DND-41 (cell line): Measurements from ENCODE around the gene MYO18B.

Experiments
- ATAC-seq: fragments of 200-7000 bp; cut with Tn5 transposase; 3 replicates; pipeline ENCODE4 v1.9.1; 2021; ENCODE audit warnings: low read depth; ENCODE audit not compliant: insufficient read depth
- DNase-seq: peaks from one replicate; pipeline ENCODE4 v3.0.0-alpha.2; 2020
- H2AFZ ChIP-seq: 2 replicates; pipeline ENCODE4 v1.6.0; 2012; ENCODE audit warnings: low read depth, low read length
- H3K27ac ChIP-seq: 2 replicates; pipeline ENCODE4 v1.5.1; 2012; ENCODE audit warnings: low read length, inconsistent platforms
- H3K27me3 ChIP-seq: fragments of 200-600 bp; sonication (generic); 2 replicates; pipeline ENCODE4 v1.6.0; 2012; ENCODE audit warnings: low read length, mild to moderate bottlenecking, inconsistent platforms; ENCODE audit not compliant: insufficient read depth, poor library complexity
- H3K36me3 ChIP-seq: 2 replicates; pipeline ENCODE4 v1.5.1; 2012; ENCODE audit warnings: low read length, inconsistent platforms; ENCODE audit not compliant: insufficient read depth
- H3K4me1 ChIP-seq: 2 replicates; pipeline ENCODE4 v1.5.1; 2012; ENCODE audit warnings: mild to moderate bottlenecking, low read length; ENCODE audit not compliant: insufficient read depth
- H3K4me2 ChIP-seq: 2 replicates; pipeline ENCODE4 v1.6.0; 2012; ENCODE audit warnings: mild to moderate bottlenecking, moderate library complexity, low read length, inconsistent platforms; ENCODE audit not compliant: insufficient read depth
- H3K4me3 ChIP-seq, 2 experiments: fragments of 200-600 bp in 1 of 2; shearing (Covaris generic) in 1 of 2; 2 replicates each; pipeline ENCODE4 v1.5.1; 2012 to 2016; ENCODE audit warnings: inconsistent platforms in 2 of 2, low read length in 2 of 2, mild to moderate bottlenecking in 2 of 2, low read depth in 1 of 2, moderate library complexity in 1 of 2
- H3K79me2 ChIP-seq: 2 replicates; pipeline ENCODE4 v1.6.0; 2012; ENCODE audit warnings: low read length, inconsistent platforms; ENCODE audit not compliant: insufficient read depth
- H3K9ac ChIP-seq: 2 replicates; pipeline ENCODE4 v1.6.0; 2012; ENCODE audit warnings: low read depth, mild to moderate bottlenecking, inconsistent platforms, low read length, moderate library complexity
- H3K9me3 ChIP-seq: 2 replicates; pipeline ENCODE4 v1.5.1; 2012; ENCODE audit warnings: low read length, moderate library complexity, mild to moderate bottlenecking, inconsistent platforms; ENCODE audit not compliant: insufficient read depth, severe bottlenecking
- H4K20me1 ChIP-seq: 2 replicates; pipeline ENCODE4 v1.6.0; 2012; ENCODE audit warnings: low read length; ENCODE audit not compliant: insufficient read depth
- CTCF ChIP-seq: IDR thresholded peaks from 2 replicates; pipeline ENCODE4 v1.5.1; 2012; ENCODE audit warnings: borderline replicate concordance, low read length, moderate library complexity, mild to moderate bottlenecking; ENCODE audit not compliant: poor library complexity, severe bottlenecking; ENCODE audit errors: extremely low read depth
- EZH2 ChIP-seq: IDR thresholded peaks from 3 replicates; pipeline ENCODE4 v1.6.1; 2012; ENCODE audit warnings: borderline replicate concordance, low read depth, mild to moderate bottlenecking, moderate library complexity, low read length, inconsistent platforms; ENCODE audit not compliant: severe bottlenecking

The MYO18B gene

GRCh38 chr22:25849522-25849921 lies 107.5 kb downstream of the MYO18B start:
- Histone ChIP-seq H3K4me3 (no peak overlapping the region), H3K4me1 (no peaks in the 10 kb centered on the region), H3K4me2 (no peak overlapping the region), H3K79me2 (no peaks in the 10 kb centered on the region), H4K20me1 (no peaks in the 10 kb centered on the region; the same call in 1 of the 2 replicates), H3K27me3 (peaks cover 5% of the 10 kb centered on the region), H3K9ac (no peak overlapping the region), H3K27ac (no peak overlapping the region), H2AFZ (no peak overlapping the region), H3K36me3 (no peaks in the 10 kb centered on the region), H3K9me3 (no peaks in the 10 kb centered on the region)
- ATAC-seq (no peak), DNase-seq (no peak)
- TF ChIP-seq CTCF (no peak), EZH2 (no peak)

GRCh38 chr22:25852223-25852622 lies 110.2 kb downstream of the MYO18B start:
- no peak overlapping the region for H3K27ac ChIP-seq
- H3K27me3 ChIP-seq = peaks cover 3% of the 10 kb centered on the region
- no peak overlapping the region for H3K9ac ChIP-seq
- H3K4me1 ChIP-seq = no peaks in the 10 kb centered on the region
- H3K79me2 ChIP-seq = no peaks in the 10 kb centered on the region
- no peaks in the 10 kb centered on the region for H3K36me3 ChIP-seq
- DNase-seq (no peak), ATAC-seq (no peak)
- no peaks in the 10 kb centered on the region for H4K20me1 ChIP-seq
- H3K9me3 ChIP-seq = no peaks in the 10 kb centered on the region
- no peak overlapping the region for H3K4me3 ChIP-seq
- H3K4me2 ChIP-seq = no peak overlapping the region
- no peak overlapping the region for H2AFZ ChIP-seq
- no peak for TF ChIP-seq CTCF
- TF ChIP-seq EZH2 = no peak

DNA sequence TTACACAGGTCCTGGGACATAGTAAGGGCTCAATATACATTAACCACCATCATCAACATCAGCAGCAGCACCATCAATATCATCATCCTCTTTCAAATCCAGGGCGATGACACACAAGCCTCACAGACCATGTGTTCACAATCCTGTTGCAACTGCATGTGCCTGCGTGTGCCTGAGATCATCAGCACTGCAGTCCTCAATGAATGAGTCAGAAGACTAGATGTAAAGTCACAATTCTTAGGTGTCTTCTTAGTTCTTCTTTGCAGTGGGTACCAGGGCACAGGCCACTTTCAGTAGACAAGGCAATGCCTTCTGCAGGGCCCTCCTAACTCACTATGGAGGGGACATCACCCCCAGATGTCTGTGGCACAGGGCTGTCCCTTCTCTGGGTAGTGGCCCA lies 111.1 kb downstream of the MYO18B start:
- Histone ChIP-seq H3K9me3 (no peaks in the 10 kb centered on the region), H3K4me1 (no peaks in the 10 kb centered on the region), H3K27ac (no peak overlapping the region), H3K79me2 (no peaks in the 10 kb centered on the region), H4K20me1 (no peaks in the 10 kb centered on the region), H3K9ac (no peak overlapping the region), H3K4me2 (no peak overlapping the region), H3K27me3 (peaks cover 3% of the 10 kb centered on the region), H3K36me3 (no peaks in the 10 kb centered on the region), H3K4me3 (no peak overlapping the region), H2AFZ (no peak overlapping the region)
- DNase-seq (no peak), ATAC-seq (no peak)
- no peak for TF ChIP-seq EZH2
- no peak for TF ChIP-seq CTCF
